Gastrocnemius medialis (tissue), 4 donors: ENCODE results near the gene MSMO1.

ENCODE experiments used
- POLR2A ChIP-seq, 2 donors: fragments of 450-650 bp; IDR thresholded peaks; one replicate each; pipeline ENCODE4 v1.6.1; 2017; ENCODE audit warnings: antibody characterized with exemption in 2 of 2, mild to moderate bottlenecking in 2 of 2, moderate library complexity in 2 of 2
- TF ChIP-seq, protein P1 (sequence below), 5 experiments: fragments of 450-650 bp in 3 of 5; fragments of 200-600 bp in 2 of 5; sonication (generic) in 2 of 5; IDR thresholded peaks in 4 of 5; conservative IDR thresholded peaks in 1 of 5; 1 replicate in 4 of 5; 2 replicates in 1 of 5; pipeline ENCODE4 v1.5.1; 2016 to 2019; ENCODE audit warnings: antibody characterized with exemption in 5 of 5, mild to moderate bottlenecking in 3 of 5, moderate library complexity in 3 of 5

DNA sequence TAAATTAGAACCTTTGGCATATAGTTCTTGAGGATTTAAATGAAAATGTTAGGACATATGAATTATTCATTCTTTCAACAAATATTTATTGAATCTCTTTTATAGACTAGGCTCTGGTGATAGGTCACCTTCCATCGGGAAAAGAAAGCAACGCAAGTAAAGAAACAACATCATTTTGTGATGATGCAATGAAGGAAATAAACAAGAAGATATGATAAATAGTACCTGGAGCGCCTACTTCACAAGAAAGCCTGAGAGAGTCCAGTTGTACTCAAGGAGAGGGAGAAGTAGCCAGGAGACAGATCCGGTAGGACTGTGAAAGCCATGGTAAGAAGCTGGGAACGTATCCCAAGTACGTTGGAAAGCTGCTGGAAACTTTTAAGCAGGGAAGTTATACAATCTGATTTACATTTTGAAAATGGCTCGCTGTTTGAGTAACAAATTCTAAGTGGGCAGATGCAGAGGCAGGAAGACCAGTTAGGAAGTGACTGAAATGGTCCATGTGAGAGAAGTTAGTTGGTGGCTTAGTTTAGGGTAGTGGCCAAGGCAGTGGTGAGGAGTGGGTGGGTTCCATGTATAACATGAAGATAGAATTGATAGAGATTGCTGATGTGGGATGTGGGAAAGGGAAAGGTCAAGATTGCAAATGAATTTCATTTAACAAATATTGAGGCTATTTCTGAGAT lies 33.7 kb downstream of the MSMO1 start:
- TF ChIP-seq, protein P1, sequence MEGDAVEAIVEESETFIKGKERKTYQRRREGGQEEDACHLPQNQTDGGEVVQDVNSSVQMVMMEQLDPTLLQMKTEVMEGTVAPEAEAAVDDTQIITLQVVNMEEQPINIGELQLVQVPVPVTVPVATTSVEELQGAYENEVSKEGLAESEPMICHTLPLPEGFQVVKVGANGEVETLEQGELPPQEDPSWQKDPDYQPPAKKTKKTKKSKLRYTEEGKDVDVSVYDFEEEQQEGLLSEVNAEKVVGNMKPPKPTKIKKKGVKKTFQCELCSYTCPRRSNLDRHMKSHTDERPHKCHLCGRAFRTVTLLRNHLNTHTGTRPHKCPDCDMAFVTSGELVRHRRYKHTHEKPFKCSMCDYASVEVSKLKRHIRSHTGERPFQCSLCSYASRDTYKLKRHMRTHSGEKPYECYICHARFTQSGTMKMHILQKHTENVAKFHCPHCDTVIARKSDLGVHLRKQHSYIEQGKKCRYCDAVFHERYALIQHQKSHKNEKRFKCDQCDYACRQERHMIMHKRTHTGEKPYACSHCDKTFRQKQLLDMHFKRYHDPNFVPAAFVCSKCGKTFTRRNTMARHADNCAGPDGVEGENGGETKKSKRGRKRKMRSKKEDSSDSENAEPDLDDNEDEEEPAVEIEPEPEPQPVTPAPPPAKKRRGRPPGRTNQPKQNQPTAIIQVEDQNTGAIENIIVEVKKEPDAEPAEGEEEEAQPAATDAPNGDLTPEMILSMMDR (IDR thresholded peaks at IDR 0.05 in 4 of 5, conservative IDR thresholded peaks at IDR 0.05 in 1 of 5): no peak
- no peak for TF ChIP-seq POLR2A (IDR thresholded peaks at IDR 0.05)
